GM19324 (cell line): ENCODE measurements around the gene LMOD2.

Source experiments
- ATAC-seq: cut with Tn5 transposase; IDR thresholded peaks from one replicate; pipeline ENCODE4 v1.9.1; 2021; ENCODE audit warnings: mild to moderate bottlenecking, moderate library complexity; ENCODE audit not compliant: unreplicated experiment, low FRiP score

Gene LMOD2

DNA sequence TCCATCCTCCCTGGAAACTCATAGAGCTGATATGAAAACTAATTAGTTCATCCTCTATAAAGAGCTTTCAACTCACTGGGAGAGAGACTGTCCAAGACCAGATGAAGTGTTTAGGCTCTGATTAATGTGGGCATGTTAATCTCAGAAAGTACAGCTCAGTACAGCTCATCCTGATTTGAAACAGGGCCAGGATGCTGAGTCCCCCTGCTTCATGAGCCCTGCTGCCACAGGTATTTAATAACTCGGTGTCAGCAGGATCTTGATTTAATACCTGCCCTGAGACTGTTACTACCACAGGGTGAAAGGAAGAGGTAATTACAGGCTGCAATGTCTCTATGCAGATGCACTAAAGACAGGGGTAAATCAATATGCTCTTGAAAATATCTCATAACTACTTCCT, 10.8 kb downstream of the LMOD2 start:
- no peak for ATAC-seq

GRCh38 chr7:123669485-123669884, 13.8 kb downstream of the LMOD2 start:
- ATAC-seq = no peak

DNA sequence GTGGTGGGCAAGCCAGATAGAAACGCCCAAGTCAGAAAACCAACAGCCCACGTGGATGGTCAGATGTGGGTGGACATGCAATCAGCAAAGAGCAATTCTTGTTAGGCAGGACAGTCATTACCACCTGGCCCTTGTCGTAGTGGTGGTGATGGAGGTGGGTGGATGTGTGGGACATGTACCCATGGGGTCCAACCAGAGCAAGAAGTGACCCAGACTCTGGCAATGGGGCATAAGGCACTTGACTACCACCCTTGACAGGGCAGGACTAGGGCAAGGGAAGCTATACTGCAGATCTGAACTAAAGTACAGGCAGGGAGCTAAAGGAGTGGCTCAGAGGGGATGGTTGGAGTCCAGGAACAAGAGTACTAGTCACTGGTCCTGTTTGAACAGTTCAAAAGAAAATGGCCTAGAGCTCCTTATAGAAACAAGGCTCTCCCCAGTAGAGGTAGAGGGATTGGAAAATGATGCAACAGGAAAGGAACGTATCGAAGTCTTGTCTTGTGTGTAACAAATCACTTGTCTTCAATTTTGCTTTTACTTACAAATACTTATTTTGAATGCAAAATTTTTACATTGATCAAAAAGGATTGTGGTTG, 17.6 kb downstream of the LMOD2 start:
- ATAC-seq = no peak

GRCh38 chr7:123673752-123674398, 18.2 kb downstream of the LMOD2 start:
- no peak for ATAC-seq

- no peak for ATAC-seq
These were observed 18.9 kb downstream of the LMOD2 start for GRCh38 chr7:123674399-123675180.

GRCh38 chr7:123675181-123675473, 19.5 kb downstream of the LMOD2 start:
- no peak for ATAC-seq

DNA sequence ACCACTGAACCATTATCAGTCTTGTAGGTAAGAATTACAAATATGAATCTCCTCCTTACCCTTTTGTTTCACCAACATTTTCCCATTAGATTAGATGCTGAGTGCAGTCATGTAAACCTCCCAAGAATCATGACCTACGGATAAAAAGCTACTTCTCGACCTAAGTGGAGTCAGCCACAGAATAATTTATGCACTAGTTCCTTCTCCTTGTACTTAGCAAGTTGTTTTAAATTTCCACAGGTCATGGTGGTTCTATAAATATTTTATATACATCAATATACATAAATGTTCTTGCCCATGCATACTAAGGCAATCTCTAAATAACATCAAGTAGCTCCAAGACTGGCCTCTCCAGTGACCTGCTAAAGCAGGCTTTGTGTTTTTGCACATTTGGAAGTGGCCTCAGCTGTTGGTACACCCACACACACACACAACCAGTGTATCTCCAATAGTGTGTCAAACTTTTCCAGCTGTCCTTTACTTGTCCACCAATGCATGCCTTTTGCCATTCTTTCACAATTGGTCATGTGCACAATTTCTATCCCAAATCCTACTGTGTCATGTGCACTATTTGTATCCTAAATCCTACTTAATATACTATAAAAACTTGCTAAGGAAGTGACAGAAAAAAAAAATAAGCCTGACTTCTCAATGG, 21.5 kb downstream of the LMOD2 start:
- no peak for ATAC-seq

DNA sequence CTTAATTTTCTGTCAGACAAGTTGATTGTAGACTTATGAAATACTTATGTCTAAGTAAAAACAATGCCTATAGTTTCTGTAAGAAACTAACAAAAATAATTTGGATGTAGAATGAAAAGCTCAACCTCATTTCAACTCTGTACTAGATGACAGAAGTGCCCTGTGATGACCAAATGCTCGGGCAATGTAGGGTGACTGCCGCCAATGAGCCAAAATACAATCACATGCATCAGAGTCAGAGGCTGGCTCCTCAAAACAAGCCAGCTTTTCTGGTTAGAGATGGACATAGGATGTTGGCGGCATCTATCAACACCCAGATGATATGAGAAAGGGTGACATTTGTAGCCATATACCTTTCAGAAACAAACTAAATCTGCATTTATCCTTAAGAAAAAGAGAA, 23.9 kb downstream of the LMOD2 start:
- no peak for ATAC-seq

- no peak for ATAC-seq
These were observed 24.9 kb downstream of the LMOD2 start for GRCh38 chr7:123680580-123680979.

DNA sequence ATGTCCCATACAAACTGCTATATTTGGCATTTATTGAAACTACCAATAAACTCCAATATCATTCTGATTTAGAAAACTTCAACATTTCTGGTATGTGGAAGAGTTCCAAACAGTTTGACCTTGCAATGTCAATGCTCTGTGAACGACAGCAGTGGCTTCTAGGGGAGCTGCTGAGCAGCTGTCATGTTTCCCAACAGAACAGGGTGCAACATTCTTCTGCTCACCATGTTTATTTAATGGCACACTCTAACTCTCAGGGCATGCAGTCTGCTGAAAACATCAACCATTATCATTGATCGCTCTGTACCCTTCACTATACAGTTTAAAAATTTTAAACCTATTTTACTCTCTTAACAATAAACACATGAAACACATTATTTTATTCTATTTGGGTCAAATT, 25.9 kb downstream of the LMOD2 start:
- ATAC-seq = no peak

DNA sequence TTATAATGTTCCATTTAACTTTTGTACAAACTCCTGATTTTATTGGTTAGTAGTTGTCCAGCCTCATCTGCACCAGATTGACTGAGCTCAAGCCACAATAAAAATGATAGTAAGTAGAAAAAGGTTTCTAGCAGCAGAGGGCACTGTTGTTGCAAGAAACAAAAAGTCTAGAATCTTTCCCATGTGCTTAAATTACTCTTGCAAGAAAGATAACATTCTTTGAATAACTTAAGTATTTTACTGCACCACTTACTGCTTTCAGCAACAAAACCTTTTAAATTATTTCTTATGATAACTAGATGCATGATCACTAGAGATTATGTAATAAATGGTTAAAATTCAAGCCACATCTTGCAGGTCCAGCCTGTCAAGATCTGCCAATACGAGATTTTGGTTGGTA, 27.0 kb downstream of the LMOD2 start:
- ATAC-seq = peak; percentile 60

DNA sequence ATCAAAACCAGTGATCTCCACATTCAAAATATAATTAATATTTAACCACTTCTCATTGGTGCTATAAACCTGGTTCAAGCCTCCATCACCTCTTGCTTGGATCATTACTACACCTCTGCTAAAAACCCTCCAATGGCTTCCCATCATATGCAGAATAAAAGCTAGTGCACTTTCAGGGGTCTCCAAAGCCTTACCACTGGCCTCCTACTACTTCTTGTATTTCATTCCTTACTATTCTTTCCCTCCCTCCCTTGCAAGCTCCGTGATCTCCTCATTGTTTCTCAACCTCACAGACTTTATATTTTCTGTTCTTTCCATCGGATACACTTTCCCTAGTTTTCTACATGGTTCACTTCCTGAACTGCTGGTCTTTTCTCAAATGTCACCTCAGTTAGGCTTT, 31.5 kb downstream of the LMOD2 start:
- ATAC-seq = no peak

- no peak for ATAC-seq
These were observed 32.1 kb downstream of the LMOD2 start for GRCh38 chr7:123687727-123688126.

DNA sequence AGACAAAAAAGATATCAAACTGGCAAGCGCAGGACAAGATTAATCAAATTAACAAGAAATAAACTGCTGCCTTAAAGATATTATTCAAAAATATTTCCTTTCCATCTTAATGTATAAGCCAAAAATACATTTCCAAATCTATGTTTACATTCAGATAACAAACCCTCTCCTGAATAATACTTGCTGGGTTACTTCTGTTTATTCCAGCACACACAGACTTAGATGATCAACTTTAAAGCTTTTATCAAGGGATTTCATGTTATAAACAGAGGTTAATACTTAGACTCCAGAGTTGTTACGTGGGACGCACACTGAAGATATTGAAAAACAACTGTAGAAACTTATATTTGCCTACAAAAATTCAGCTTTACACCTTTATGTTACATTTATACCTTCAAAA, 33.6 kb downstream of the LMOD2 start:
- no peak for ATAC-seq

GRCh38 chr7:123690550-123690949, 34.9 kb downstream of the LMOD2 start:
- no peak for ATAC-seq

DNA sequence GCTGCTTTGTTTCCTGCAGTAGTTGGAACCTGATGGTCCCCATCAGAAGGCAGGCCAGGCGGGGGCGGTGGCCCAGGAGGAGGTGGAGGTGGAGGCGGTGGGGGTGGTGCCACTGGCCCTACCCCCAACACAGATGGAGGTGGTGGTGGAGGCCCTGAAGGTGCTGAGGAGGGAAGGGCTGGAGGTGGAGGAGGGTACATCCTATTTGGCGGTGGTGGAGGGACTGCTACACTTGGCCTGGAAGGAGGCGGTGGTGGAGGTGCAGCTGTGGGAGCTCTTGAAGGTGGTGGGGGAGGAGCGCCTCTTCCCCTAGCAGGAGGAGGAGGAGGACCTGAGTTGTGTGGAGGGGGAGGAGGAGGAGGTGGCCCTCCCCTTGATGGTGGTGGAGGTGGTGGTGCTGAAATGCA, 36.8 kb downstream of the LMOD2 start:
- ATAC-seq = no peak

DNA sequence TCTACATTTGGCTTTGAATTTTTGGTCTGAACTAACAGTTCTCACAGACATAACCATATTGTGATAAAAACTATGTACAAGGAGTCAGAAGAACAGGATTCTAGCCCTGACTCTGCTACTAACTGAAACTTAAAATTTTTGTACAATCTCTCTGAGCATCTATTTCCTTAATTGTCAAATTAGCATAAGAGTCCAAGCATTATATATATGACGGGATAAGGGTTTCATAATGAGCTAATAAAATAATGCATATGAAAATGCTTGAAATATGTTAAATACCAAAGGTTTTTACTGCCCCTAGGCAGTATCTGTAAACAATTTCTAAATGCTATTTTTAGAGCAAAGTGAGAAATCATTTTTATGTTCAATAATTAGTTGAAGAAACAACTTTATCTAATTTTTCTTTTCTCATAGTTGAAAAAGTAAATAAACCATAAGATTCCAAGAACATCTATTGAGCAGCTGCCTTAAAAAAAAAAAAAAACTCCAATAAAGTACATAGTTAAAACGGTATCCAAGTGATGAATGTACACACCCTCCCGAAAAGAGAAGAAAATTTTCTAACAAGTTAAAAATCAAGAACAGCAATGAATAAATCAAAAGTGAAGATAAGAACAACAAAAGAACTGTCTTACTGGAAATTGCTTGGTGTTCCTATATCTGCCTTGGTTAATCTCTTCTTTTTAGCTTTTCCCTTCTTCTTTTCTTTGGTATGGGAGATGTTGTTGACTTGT, 40.4 kb downstream of the LMOD2 start:
- no peak for ATAC-seq

DNA sequence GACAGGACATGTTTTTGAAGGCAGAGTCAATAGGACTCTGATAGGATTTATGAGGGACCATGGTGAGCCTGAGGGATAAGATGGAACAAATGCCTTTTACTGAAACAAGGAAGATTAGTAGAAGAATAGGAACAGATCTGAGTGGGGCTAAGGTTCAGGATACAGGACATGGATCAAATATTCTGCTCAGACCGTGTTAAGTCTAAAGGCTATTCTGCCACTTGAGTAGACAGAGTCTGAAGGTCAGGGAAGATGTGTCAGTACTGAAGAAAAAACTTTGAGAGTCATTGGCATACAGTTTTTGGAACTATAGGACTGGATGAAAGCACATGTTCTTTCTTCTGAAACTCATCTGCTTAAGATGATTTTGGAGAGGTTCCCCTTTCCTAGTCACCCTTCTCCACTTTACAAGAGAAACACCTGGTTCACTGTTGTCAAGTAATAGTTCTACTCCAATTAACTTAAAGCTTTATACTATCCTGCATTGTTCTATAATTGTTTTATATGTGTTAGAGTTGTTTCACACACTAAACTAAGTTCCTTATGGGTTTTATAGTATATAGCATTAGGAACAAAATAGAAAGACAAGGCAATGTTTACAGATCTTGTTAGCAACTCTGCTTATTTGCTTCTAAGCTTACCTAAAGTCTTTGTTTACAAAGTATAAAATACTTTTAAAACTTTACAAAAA, 49.7 kb downstream of the LMOD2 start:
- ATAC-seq = no peak

- no peak for ATAC-seq
These were observed 53.9 kb downstream of the LMOD2 start for GRCh38 chr7:123709525-123709924.

GRCh38 chr7:123710683-123711082, 55.0 kb downstream of the LMOD2 start:
- no peak for ATAC-seq
